Renal pelvis (tissue), 4 donors: ENCODE measurements around the gene LMX1B. TPM values are rescaled to one million over a fixed set of nuclear protein-coding genes. Genes with fewer than 3 reads are reported as not detected.

Experiments used
- DNase-seq: peaks from one replicate; pipeline ENCODE4 v3.0.0-alpha.2; 2013
- polyA plus RNA-seq, 3 donors: library from polyadenylated mRNA; unstranded; fragments of 120-200 nt; gene quantifications; one replicate each; pipeline ENCODE4 v1.2.1, GENCODE V29; 2013; ENCODE audit not compliant: insufficient read length in 3 of 3

The LMX1B gene
- polyA plus RNA-seq, 3 donors: 19.8 to 22.4 (median 22.3) TPM

DNA sequence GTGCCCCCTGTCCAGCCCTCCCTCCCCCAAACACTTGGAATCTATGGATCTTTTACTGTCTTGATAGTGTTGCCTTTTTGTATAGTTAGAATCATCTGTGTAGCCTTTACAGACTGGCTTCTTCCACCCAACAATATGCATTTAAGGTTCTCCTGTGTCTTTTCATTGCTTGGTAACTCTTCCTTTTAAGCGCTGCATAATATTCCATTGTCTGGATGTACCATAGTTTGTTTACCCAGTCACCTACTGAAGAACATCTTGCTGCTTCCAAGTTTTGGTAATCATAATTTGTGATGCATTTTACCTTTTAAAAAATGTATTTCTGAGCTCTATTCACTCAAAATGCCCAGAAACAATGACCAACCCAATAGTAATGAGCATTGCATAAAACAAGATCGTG is 17.7 kb upstream of the LMX1B start:
- no peak for DNase-seq

DNA sequence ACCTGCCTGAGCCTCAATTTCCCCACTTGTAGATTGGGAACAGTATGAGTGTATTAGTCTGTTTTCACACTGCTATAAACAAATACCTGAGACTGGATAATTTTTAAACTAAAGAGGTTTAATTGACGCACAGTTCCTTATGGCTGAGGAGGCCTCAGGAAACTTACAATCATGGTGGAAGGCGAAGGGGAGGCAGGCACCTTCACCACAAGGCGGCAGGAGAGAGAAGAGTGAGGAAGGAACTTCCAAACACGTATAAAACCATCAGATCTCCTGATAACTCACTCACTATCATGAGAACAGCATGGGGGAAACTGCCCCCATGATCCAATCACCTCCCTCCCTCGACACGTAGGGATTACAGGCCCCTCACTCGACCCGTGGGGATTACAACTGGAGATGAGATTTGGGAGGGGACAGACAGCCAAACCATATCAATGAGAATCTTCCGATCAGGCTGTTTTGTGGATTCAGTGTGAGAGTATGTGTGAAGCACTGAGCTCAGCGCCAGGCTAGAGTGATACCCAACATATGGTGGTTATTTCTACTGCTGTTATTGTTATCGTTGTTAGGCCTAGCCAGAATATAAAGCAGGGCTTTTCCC is 14.6 kb upstream of the LMX1B start:
- DNase-seq: no peak

DNA sequence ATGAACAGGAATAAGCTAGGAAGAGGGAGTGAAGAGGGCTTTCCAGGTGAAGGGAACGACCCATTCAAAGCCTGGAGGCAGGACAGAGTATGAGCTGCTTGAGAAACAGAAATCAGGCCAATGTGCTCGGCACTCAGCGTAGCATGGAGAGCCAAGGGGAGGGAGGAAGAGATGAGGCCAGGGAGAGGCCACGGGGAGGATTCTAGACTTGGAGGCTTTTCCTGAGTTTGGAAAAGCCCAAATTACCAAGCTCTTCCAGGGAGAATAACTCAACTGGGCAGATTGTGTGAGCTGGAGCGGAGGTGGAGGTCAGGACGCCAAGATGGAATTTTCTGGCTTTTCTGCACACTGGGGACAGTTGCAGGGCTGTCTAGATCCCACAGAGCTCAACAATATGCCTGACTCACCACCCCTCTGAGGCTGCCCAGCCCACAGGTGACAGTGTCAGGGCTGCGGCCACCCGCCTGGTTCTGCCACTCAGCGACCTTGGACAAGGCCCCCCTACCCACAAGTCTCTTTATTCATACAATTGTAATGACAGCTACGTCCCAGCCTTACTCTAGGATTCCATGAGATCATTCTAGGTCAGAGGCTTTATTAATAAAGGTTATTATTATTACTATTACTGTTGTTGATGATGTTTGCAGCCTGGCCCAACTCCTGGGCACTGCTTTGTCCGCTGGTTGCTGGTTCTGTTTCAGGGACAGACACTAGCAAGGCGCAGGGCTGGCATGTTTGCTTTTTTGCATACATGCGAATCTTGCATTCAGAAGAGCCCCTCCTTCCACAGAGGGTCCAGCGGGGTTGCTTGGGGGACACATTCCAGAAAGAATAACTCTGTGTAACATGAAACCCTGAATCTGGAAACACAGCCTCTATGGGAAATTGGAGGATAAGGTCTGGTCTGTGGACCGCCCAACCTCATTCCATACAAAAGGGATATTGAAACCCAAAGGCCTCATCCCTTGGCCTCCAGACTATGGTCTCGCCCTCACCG is 9.4 kb upstream of the LMX1B start:
- peak; percentile 76 for DNase-seq

DNA sequence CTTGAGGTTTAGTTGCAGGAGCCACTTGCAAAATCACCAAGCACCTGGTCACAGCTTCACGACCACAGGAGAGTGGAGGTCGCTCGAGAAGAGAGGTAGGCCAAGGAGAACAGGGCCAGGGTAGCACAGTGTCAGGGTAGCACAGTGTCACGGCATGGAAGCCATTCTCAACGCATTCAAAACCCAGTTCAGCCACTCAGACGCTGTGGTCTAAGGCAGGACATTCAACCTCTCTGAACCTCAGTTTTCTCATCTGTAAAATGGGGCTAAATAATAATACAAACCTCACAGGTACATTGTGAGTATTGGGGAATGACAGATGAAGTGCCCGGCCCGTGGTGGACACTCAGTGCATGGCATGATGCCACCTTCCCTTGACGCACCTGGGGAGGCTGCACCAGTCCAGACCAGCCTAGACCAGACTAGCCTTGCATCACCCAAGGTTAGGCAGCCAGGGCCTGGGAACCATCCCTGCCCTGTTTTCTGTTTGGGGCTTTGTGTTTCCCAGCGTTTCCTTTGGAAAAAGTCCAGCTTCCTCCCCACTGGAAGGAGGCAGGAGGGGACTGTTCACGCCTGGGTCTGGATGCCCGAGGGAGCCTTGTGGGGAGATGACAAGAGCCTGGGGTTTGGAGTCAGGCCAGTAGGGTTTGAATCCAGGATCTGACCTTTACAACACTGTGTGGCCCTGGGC is 7.8 kb upstream of the LMX1B start:
- DNase-seq: no peak

DNA sequence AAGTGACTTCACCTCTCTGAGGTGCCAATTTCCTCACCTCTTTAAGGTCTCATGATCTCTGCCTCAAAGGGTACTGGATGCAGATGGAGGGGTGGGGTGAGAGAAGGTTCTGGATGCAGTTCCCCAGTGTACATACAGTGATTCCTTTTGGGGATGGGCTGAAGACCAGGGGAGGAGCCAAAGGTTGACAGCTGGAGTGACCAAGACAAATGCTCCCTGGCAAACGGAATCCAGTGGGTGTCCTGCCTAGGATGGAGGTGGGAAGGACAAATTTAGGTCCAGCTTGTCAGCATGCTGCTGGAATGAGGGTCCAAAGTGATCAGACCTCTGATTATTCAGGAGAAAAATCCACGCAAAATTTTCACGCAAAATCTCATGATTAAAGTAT is 7.3 kb upstream of the LMX1B start:
- no peak for DNase-seq

DNA sequence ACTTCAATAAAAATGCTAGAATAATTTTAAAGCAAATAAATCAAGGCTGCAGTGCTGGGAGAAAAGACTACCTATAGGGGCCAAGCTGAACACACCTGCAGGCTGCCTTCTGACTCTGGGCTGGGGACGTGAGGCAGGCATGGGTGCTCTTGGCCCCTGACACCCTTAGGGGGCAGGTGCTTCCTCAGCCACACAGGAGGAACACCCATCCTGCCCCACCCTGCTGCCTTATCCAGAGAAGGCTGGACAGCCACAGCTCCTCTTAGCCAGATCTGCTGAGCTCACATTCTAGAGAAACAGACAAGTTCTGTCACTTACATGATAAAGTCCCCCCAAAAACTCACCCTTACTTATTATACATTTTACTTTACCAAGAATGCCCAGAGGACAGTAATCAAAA is 6.6 kb upstream of the LMX1B start:
- no peak for DNase-seq

DNA sequence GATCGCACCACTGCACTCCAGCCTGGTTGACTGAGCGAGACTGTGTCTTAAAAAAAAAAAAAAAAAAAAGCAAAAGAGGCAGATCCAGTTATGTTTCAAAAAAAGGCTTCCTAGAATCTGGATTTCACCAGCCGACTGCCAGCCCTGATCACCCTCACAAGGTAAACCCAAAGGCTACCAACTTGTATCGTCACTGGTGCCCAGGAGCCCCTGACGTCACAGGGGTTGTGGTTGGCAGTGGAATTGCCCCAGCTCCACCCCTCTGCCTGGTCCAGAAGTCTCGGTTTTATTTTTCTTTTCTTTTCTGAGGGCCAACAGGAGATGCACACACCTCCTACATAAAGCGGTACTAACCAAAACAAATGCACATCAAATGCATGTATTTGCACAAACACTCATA is 6.0 kb upstream of the LMX1B start:
- DNase-seq: no peak

DNA sequence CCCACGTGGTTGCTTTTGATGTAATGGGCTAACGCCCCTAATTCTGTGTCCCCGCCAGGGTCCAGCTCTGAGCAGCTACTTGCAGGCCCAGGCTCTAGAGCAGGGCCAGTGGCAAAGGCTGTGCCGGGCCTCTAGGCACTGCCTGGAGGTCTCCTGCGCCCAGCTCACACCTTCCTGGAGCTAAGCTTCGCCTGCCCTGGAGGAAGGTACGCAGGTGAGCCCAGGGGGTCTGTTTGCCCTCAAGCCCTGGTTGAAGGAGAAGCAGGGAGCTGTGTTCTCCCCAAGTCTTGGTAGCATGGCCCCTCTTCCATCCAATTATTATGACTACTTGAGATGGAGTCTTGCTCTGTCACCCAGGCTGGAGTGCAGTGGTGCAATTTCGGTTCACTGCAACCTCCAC is 5.2 kb upstream of the LMX1B start:
- no peak for DNase-seq

DNA sequence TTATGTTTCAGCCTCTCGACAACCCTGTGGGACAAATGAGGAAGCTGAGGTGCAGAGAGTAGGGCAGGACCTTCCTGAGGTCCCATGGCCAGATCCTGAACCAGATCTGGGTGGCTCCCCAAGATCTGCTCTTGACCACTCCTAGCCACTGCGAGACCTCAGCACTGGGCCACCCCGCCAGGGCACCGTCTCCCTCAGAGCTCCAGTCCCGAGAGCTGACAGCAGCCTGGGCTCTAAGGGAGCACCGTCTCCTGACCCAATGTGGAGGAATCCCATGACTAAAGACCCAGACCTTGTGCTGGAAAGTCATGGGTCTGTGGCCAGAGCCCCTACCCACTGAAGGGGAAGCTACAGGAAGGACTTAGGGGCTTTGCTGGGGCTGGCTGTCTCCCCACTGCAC is 4.5 kb upstream of the LMX1B start:
- no peak for DNase-seq

DNA sequence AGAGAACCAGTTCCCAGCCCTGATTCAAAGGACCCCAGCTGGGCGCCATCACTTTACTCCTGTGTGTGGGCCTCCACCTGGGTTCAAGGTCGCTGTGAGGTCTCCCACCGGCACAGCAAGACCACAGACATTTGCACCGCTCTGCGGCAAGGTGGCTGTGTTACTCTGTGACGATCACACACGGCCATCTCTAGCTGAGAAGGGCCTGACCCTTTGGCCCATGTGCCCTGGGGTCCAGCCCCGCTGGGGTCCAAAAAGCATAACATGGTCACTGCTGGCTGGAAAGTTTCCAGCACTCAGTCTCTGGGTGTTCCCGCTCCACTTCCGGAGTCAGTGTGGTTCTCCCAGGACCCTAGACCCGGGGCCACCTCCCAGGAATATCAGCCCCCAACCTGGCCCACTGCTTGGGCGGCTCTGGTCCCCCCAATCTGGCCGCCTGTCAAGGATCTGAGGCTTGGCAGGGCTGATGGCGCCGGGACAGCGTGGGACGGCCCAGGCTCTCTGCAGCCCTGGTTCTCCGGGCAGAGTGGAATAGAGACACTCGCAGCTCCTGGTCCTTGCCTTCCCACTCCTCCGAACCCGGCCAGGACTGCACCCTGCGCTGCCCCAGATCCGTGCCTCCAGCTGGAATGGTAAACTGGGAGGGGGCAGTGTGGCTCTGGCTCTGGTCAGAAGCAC is 3.9 kb upstream of the LMX1B start:
- no peak for DNase-seq

DNA sequence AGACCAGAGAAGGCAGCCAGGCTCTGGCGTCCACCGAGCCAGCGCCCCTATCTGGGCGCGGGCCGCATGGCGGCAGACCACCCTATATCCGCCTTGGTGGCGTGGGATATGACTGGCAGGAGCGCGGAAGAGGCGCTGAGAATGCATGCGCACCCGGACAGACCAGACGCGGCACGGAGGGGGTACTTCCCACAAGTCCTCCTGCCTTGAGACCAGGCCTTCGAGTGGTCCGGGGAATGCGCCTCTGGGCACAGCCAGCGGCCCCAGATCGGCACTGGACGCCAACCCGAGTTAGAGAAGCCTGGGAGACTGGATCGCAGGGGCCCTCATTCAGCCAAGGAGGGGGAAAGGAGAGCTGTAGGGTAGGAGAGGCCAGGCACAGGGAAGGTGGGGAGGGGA is 2.5 kb upstream of the LMX1B start:
- DNase-seq: no peak

DNA sequence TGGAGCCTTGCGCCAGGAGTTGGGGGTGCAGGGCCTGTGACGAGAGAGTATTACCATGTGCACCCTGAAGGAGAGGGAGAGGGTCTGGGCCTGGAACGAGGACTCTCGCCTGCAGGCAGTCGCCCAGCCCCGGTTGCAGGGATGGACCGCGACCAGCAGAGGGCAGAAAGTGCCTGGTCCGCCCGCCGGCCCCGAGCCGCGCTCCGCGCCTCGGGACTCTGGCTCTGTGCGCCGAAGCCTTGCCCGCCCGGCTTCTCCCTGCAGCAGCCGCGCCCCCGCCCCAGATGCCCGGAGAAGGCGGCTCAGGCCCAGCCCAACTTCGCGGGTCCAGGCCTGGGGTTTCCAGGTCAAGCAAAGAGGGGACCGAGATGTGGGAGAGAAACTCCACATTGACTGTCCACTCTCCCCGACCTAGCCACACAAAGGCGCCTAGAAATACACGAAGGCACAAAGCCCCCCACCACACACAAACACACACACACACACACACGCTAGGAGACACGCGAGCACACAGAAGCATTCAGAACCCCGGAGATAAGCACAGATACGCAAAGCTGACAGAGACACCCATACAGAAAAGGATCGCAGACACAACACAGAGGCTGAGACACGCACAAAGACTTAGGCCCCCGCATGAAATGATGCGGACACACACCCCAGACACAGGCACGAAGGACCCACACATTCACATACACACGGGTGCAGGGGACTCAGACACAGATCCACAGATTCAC is 2.0 kb upstream of the LMX1B start:
- DNase-seq: no peak

DNA sequence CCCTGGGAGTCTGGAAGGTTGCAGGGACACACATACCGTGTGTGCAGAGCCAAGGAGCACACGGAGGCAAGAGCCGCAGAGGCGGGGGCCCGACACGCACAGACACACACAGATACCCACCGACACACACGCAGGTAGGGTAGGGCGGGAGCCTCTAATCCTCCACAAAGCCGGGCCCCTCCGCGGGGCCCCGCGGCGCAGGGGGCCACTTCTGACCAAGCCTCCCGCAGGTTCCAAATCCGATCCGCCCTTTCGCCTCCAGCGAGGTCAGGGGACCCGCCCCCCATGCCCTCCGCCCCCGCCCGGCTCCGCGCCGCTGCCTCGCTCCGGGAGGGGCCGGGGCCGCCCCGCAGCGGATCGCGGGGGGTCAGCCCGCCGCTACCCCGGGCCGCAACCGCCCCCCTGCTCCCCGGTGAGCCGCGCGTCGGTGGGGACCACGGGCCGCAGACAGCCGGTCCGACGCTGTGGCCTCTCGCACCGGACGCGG is 1.4 kb upstream of the LMX1B start:
- DNase-seq: no peak

DNA sequence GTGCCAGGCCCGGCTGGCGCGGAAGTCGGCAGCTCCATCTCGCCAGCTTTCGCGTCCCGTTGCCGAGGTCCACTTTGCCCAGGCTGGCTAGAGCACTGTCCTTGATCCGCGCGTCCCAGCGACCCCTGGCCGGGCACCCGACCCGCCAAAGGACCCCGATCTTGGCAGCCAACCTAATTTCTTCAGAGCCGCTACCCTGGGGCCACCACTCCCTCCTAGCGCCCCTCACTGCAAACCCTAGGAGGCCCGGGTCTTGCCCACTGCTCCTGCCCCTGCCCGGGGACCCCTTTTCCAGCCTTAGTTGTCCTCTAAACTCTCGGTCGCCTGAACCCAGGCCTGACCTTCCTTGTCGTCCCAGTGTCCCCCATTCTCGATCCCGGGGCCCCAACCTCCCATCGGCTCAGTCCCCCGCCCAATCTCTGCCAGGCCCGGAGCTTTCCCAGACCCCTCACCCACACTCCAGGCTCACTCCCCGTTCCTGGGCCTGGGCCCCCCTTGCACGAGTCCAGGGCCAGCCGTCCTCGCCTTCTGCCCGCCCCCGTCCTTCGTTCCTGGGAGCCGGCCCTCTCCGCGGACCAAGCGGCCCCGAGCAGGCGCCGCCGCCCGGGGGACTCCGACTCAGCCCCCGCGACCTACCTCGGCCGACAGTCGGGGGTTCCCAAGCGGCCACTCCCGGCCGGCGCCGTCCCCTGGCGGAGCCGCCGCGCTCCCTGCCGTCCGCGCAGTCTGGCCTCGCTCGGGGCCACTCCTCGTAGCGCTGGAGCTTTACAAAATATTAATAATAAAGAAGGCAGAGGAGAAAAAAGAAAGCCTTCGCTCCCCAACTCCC is 701 bp upstream of the LMX1B start:
- DNase-seq: no peak

DNA sequence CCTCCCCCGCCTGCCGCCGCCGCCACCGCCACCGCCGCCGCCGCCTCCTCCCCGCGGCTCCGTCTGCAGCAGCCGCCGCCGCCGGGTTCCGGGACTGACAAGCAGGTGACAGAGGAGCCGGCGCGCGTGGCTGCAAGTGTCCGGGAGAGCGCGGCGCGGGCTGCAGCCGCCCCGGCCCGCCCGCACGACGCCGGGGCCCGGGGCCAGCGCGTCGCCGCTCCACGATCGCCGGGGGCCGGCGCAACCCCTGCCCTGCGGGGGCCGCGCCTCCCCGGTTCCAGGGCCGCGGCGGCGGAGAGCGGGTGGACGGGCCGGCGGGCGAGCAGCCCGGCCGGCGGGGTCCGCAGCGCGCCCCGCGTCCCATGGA is 343 bp downstream of the LMX1B start:
- DNase-seq: no peak

DNA sequence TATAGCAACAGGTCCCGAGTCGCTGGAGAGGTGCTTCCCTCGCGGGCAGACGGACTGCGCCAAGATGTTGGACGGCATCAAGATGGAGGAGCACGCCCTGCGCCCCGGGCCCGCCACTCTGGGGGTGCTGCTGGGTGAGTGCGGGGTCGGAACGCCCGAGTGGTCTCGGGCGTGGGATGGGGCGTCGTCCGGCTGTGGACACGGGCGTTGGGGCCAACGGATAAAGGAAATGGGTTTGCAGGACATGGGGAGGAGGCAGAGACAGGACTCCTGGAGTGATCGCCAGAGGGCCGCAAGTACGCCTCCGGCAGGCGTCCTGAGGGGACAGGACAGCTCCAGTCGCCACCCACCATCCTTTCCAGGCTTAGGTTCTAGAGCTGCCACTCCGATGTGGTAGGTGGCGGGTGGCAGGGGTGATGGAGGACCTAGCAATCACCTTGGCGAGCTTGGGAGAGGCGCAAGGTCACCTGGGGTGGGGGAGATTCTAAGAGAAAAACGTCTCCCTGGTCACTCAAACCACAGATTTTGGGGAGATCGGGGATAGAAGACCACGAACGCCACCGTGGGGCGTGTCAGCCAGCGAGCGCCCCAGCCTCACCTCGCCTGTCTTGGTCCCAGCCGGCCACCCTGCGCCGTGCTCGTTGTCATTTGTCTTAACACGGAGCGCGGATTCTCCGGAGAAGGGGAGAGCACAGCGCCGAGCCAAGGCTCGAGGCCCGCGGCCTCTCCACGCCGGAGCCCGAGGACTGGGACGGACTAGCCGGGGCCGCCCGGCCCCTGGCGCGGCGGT is 922 bp downstream of the LMX1B start:
- no peak for DNase-seq

DNA sequence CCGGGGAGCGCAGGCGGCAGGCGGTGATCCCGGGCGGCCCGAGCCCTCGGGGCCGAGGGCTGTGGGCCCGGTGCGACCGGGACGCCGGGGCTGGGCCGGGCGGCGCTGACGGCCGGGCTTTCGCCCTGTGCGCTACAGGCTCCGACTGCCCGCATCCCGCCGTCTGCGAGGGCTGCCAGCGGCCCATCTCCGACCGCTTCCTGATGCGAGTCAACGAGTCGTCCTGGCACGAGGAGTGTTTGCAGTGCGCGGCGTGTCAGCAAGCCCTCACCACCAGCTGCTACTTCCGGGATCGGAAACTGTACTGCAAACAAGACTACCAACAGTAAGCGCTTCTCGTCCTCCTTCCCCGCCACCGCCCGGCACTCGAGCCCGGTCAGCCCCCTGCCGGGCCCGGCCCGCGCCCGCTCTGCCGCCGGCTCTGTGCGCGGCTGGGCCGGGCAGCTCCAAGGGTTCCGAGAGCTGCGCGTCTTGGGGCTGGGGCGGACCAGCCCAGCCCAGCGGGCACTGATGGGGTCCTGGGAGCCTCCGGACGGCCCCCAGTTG is 1.6 kb downstream of the LMX1B start:
- no peak for DNase-seq

DNA sequence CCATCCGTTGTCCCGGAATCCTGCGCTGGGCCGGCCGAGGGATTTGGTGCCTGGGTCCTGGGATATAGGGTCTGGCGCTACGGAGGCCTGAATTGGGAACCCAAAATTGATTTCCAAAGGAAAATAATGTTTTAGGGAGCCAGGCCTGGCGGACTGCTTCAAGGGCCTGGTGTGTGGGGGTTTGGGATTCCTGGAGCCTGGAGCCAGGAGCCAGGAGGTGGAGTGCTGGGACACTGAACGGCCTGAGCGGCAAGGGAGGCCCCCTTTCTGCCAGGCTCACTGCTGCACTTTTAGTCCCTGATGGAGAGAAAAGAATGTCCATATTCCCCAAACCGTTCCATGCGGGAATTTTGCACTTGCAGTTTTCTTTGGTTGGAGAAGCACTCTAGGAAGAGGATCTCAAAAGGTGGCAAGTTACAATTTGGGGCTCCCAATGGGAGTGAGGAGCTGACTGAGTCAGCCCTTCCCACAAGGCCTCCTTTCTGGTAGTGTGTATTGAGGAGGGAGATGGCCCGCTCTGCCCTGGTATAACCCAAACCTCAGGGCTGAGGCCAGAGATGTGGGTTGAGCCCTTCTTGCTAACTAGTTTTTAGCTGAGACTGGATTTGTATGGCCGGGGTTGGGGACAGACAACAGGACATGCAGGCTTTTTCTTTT is 2.2 kb downstream of the LMX1B start:
- no peak for DNase-seq

DNA sequence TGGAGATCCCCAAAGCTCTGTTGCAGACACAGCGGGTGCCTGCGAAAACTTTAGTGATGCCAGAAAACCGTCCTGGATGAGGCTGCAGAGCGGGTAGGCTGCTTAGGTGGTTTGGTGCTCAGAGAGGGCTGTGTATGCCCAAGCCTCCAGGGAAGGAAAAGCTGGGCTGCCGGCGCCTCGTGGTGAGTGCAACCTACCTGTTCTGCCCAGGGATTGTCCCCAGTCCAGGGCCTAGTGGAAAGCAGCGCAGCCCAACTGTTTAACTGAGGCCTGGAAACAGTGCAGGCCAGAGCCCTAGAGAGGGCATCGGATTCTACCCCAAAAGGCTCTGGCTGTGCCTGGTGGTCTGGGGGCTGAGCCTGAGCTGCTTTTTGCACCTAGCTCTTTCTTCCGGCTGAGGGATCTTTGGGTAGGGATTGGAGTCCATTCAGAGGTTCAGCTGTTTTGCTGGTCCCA is 2.8 kb downstream of the LMX1B start:
- DNase-seq: no peak
